Measurements from ENCODE around the gene SGSM1.

GRCh38 chr22:24937114-24937513, 131.1 kb downstream of the SGSM1 start:
- peak in 2 of 3 experiments; percentile 11 to 24; a peak in 1 of 6 replicates for TF ChIP-seq CTCF (IDR thresholded peaks at IDR 0.05 in 2 of 3, conservative IDR thresholded peaks at IDR 0.05 in 1 of 3; ENCODE audit: insufficient read depth in 2 of 3, low read depth in 1 of 3, low read length in 3 of 3)
- TF ChIP-seq MYBL2 (IDR thresholded peaks at IDR 0.05; ENCODE audit: low read depth), result no peak
- TF ChIP-seq MYBL2 (CRISPR knock-in tag; IDR thresholded peaks at IDR 0.05; ENCODE audit: borderline replicate concordance), result no peak
- TF ChIP-seq ZBTB34 (CRISPR knock-in tag; IDR thresholded peaks at IDR 0.05), result no peak
- TF ChIP-seq CBX5 (IDR thresholded peaks at IDR 0.05; ENCODE audit: borderline replicate concordance, low read depth), result no peak
- TF ChIP-seq, protein P1, sequence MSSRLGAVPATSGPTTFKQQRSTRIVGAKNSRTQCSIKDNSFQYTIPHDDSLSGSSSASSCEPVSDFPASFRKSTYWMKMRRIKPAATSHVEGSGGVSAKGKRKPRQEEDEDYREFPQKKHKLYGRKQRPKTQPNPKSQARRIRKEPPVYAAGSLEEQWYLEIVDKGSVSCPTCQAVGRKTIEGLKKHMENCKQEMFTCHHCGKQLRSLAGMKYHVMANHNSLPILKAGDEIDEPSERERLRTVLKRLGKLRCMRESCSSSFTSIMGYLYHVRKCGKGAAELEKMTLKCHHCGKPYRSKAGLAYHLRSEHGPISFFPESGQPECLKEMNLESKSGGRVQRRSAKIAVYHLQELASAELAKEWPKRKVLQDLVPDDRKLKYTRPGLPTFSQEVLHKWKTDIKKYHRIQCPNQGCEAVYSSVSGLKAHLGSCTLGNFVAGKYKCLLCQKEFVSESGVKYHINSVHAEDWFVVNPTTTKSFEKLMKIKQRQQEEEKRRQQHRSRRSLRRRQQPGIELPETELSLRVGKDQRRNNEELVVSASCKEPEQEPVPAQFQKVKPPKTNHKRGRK (tag; IDR thresholded peaks at IDR 0.05), result no peak
- no peak for TF ChIP-seq POLR2AphosphoS5 (IDR thresholded peaks at IDR 0.05; ENCODE audit: control insufficient read depth, insufficient read depth, low read depth, low read length)
- no peak for TF ChIP-seq ZNF785 (CRISPR knock-in tag; IDR thresholded peaks at IDR 0.05)
- TF ChIP-seq TAF1 (IDR thresholded peaks at IDR 0.05; ENCODE audit: control insufficient read depth, extremely low read depth, insufficient read depth, low read length, severe bottlenecking), result no peak
